K562 (cell line): Measurements from ENCODE around the gene FAM241B. TPM values are rescaled to one million over a fixed set of nuclear protein-coding genes. Genes with fewer than 3 reads are reported as not detected.

Experiments
- ADNP ChIP-seq: fragments of 200-800 bp; sonication (Bioruptor generic); IDR thresholded peaks from 2 replicates; pipeline ENCODE4 v1.6.1; 2016; ENCODE audit warnings: missing genetic modification characterization, missing compliant biosample characterization
- CHCHD3 ChIP-seq: fragments of 250-450 bp; sonication (Bioruptor Pico); IDR thresholded peaks from 2 replicates; pipeline ENCODE4 v2.1.2; 2022; ENCODE audit warnings: mild to moderate bottlenecking
- HLTF ChIP-seq: fragments of 450-650 bp; IDR thresholded peaks from 2 replicates; pipeline ENCODE4 v1.6.1; 2016
- KDM5B ChIP-seq: fragments of 200-600 bp; sonication (generic); IDR thresholded peaks from 2 replicates; pipeline ENCODE4 v1.6.1; 2012; ENCODE audit warnings: low read depth, mild to moderate bottlenecking, moderate library complexity, low read length, control low read depth, inconsistent platforms; ENCODE audit not compliant: insufficient replicate concordance
- NCOA2 ChIP-seq, 2 experiments: fragments of 450-650 bp; IDR thresholded peaks; 2 replicates each; pipeline ENCODE4 v1.6.1; 2018; ENCODE audit warnings: mild to moderate bottlenecking in 2 of 2, moderate library complexity in 1 of 2; ENCODE audit not compliant: partially characterized antibody in 2 of 2
- TAF1 ChIP-seq: IDR thresholded peaks from 2 replicates; pipeline ENCODE4 v1.6.1; 2011; ENCODE audit warnings: mild to moderate bottlenecking, low read length, moderate library complexity; ENCODE audit not compliant: insufficient read depth, control insufficient read depth, severe bottlenecking; ENCODE audit errors: extremely low read depth
- XRCC5 ChIP-seq: fragments of 200-400 bp; formaldehyde crosslinking; IDR thresholded peaks from 2 replicates; pipeline ENCODE4 v1.6.1; 2017; ENCODE audit warnings: low read depth, mild to moderate bottlenecking, low read length
- ZBED1 ChIP-seq: IDR thresholded peaks from 2 replicates; pipeline ENCODE4 v1.6.1; 2014
- ZNF133 ChIP-seq: fragments of 250-450 bp; sonication (Bioruptor Pico); IDR thresholded peaks from 2 replicates; pipeline ENCODE4 v1.4.0; 2020; ENCODE audit warnings: mild to moderate bottlenecking
- ZNF24 ChIP-seq: fragments of 450-650 bp; IDR thresholded peaks from 2 replicates; pipeline ENCODE4 v1.6.1; 2016
- ZNF551 ChIP-seq: fragments of 250-450 bp; sonication (Bioruptor Pico); IDR thresholded peaks from 2 replicates; pipeline ENCODE4 v1.5.0; 2021; ENCODE audit warnings: mild to moderate bottlenecking, moderate library complexity
- polyA plus RNA-seq, 8 experiments: library from polyadenylated mRNA; depleted of rRNA in 4 of 8; stranded (reverse) in 5 of 8; unstranded in 3 of 8; fragments of >200 nt; fragmentation: Nextera tagmentation in 2 of 8; fragmentation: Illumina TruSeq in 1 of 8; extraction: Ambion mirVana in 2 of 8; extraction: Trizol in 1 of 8; gene quantifications; 2 replicates each; pipeline versions ENCODE4 v1.2.1 to v1.2.3, GENCODE V29; 2011 to 2014; ENCODE audit warnings: inconsistent platforms in 1 of 8, missing spikeins in 1 of 8
- total RNA-seq, 7 experiments: library from RNA; depleted of rRNA in 6 of 7; stranded (reverse); fragments of >200 nt in 6 of 7; fragmentation: Illumina TruSeq in 2 of 7; extraction: Trizol in 2 of 7; gene quantifications; 2 replicates each; pipeline versions ENCODE4 v1.2.1 to v1.2.3, GENCODE V29; 2011 to 2021; ENCODE audit warnings: low replicate concordance in 1 of 7
- TF ChIP-seq, protein P1 (sequence below): fragments of 450-650 bp; IDR thresholded peaks from 2 replicates; pipeline ENCODE4 v1.7.1; 2018; ENCODE audit warnings: mild to moderate bottlenecking, low read depth; ENCODE audit not compliant: partially characterized antibody
- TF ChIP-seq, protein P2 (sequence below): fragments of 250-450 bp; sonication (Bioruptor Pico); IDR thresholded peaks from 2 replicates; pipeline ENCODE4 v1.8.0; 2021; ENCODE audit warnings: moderate library complexity, mild to moderate bottlenecking, inconsistent platforms
- TF ChIP-seq, protein P3 (sequence below): IDR thresholded peaks from 3 replicates; pipeline ENCODE4 v1.6.1; 2011; ENCODE audit warnings: borderline replicate concordance, mild to moderate bottlenecking, moderate library complexity; ENCODE audit not compliant: insufficient read length; ENCODE audit errors: extremely low read depth

FAM241B gene
- total and polyA plus RNA-seq, 9 of the 15 experiments (the other 6 are each of a cell fraction or from before 2014, with no cell fraction given), result 1.9 to 11.1 (median 3.0) TPM

DNA sequence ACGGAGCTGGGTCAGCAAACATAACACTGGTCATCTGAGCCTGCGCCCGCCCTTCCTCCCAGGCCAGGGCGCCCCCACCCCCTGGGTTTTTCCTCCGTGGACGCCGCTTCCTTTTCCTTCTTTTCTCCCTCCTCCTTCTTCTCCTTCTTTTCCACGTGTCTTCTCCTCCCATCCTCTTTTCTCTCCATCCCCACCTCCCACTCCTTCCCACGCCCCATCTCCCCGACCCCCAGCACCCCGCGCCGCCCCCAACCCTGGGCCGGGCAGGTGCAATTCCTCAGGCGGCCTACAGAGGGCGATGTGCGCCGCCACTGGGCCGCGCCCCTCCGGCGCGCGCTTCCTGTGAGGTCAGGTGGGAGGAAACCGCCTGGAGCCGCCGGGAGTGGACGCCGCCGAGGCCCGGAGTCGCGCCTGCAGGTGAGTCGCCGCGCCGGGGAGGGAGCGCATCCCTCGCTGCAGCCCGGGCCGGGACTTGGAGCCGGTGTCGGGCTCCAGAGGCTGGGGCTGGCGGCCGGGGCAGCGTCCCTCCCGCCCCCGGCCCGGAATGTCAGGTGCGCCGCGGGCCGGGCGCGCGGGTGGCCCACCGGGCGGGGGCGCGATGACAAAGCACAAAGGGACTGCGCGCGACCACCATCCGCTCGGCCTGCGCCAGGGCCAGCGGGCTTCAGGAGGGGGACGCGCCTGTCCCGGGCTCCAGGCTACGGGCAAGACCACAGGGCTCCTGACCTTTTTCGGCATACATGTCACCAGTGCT lies at the start of gene FAM241B (continued):
- TF ChIP-seq XRCC5 (peak; percentile 20; the same call in 1 of the 2 replicates), ZNF24 (no peak), CHCHD3 (CRISPR knock-in tag) (no peak), ADNP (tag) (no peak), ZBED1 (no peak), TAF1 (peak; percentile 27), HLTF (peak; percentile 89; the same call in 1 of the 2 replicates), NCOA2 (IDR thresholded peaks at IDR 0.05; ENCODE audit: partially characterized antibody in 2 of 2) (no peak), ZNF551 (CRISPR knock-in tag) (no peak), ZNF133 (no peak), KDM5B (peak; percentile 45)
- TF ChIP-seq, protein P1, sequence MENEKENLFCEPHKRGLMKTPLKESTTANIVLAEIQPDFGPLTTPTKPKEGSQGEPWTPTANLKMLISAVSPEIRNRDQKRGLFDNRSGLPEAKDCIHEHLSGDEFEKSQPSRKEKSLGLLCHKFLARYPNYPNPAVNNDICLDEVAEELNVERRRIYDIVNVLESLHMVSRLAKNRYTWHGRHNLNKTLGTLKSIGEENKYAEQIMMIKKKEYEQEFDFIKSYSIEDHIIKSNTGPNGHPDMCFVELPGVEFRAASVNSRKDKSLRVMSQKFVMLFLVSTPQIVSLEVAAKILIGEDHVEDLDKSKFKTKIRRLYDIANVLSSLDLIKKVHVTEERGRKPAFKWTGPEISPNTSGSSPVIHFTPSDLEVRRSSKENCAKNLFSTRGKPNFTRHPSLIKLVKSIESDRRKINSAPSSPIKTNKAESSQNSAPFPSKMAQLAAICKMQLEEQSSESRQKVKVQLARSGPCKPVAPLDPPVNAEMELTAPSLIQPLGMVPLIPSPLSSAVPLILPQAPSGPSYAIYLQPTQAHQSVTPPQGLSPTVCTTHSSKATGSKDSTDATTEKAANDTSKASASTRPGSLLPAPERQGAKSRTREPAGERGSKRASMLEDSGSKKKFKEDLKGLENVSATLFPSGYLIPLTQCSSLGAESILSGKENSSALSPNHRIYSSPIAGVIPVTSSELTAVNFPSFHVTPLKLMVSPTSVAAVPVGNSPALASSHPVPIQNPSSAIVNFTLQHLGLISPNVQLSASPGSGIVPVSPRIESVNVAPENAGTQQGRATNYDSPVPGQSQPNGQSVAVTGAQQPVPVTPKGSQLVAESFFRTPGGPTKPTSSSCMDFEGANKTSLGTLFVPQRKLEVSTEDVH, result no peak
- TF ChIP-seq, protein P2, sequence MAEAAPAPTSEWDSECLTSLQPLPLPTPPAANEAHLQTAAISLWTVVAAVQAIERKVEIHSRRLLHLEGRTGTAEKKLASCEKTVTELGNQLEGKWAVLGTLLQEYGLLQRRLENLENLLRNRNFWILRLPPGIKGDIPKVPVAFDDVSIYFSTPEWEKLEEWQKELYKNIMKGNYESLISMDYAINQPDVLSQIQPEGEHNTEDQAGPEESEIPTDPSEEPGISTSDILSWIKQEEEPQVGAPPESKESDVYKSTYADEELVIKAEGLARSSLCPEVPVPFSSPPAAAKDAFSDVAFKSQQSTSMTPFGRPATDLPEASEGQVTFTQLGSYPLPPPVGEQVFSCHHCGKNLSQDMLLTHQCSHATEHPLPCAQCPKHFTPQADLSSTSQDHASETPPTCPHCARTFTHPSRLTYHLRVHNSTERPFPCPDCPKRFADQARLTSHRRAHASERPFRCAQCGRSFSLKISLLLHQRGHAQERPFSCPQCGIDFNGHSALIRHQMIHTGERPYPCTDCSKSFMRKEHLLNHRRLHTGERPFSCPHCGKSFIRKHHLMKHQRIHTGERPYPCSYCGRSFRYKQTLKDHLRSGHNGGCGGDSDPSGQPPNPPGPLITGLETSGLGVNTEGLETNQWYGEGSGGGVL (CRISPR knock-in tag), result no peak
- TF ChIP-seq, protein P3, sequence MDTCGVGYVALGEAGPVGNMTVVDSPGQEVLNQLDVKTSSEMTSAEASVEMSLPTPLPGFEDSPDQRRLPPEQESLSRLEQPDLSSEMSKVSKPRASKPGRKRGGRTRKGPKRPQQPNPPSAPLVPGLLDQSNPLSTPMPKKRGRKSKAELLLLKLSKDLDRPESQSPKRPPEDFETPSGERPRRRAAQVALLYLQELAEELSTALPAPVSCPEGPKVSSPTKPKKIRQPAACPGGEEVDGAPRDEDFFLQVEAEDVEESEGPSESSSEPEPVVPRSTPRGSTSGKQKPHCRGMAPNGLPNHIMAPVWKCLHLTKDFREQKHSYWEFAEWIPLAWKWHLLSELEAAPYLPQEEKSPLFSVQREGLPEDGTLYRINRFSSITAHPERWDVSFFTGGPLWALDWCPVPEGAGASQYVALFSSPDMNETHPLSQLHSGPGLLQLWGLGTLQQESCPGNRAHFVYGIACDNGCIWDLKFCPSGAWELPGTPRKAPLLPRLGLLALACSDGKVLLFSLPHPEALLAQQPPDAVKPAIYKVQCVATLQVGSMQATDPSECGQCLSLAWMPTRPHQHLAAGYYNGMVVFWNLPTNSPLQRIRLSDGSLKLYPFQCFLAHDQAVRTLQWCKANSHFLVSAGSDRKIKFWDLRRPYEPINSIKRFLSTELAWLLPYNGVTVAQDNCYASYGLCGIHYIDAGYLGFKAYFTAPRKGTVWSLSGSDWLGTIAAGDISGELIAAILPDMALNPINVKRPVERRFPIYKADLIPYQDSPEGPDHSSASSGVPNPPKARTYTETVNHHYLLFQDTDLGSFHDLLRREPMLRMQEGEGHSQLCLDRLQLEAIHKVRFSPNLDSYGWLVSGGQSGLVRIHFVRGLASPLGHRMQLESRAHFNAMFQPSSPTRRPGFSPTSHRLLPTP, result no peak
